LNCaP clone FGC (cell line): ENCODE results near the gene GTF3C5.
"Not testable (repeated sequence)": the region's sequence is repeated elsewhere in the genome, so short reads cannot be mapped to it uniquely, and the experiment has no call there.

Source experiments
- DNase-seq: peaks from one replicate; pipeline ENCODE4 v3.0.0-alpha.2; 2011; ENCODE audit warnings: low read depth
- H3K4me3 ChIP-seq: 2 replicates; pipeline ENCODE4 v1.5.1; 2011; ENCODE audit warnings: mild to moderate bottlenecking, low read depth, low read length, control low read depth
- CTCF ChIP-seq: IDR thresholded peaks from 2 replicates; pipeline ENCODE4 v1.5.1; 2012; ENCODE audit warnings: mild to moderate bottlenecking; ENCODE audit not compliant: control insufficient read depth, insufficient read depth; ENCODE audit errors: extremely low read depth

Gene GTF3C5

DNA sequence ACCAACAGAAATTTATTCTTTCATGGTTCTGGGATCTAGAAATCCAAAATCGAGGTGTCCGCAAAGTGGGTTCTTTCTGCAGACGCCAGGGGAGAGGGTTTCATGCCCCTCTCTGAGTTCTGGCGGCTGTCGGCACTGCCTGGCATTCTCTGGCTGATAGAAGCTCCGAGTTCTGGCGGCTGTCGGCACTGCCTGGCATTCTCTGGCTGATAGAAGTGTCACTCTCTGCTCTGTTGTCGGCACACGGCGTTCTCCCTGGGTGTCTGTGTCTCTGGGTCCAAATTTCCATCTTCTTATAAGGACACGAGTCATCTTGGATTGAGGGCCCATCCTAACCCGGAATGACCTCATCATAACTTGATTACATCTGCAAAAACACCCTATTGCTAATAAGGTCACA lies 44.7 kb upstream of the GTF3C5 start:
- DNase-seq, result no peak
- TF ChIP-seq CTCF, result no peak
- H3K4me3 ChIP-seq, result no peak overlapping the region

DNA sequence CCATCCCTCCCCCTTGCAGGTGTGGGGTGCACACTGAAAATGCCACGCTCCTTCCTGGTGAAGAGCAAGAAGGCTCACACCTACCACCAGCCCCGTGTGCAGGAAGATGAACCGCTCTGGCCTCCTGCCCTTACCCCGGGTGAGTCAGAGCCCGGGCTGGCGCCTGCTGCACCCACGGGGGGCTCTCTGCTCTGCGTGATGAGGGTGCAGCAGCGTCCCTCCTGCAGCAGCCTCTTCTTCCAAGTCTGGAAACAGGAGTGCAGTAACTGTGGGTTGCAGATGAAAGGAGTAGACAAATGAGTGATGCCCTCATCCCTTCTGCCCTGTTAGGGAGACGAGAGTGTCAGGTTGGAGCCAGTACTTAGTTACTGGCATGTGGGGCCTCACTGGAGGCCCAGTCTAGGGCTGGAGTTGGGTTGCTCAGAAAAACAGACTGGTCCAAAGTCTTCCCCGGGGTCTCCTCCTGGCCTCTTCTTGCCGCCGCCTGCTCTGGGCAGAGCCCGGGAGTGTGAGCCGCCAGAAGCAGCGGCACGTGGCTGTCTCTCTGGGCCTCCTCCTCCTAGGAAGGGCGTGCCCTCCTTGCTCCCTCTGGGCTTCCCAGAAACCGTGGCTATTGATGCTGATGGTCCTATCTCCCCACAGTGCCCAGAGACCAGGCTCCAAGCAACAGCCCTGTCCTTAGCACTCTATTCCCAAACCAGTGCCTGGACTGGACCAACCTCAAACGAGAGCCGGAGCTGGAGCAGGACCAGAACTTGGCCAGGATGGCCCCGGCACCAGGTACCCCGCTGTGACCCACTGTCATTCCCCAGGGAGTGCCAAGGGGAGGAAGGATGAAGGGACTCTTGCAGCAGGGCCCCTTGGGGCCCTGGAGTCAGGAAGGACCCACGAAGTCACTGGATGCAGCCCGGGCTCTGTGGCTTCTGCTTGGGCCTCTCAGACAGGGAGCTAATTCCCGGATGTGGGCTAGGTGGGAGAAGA lies 43.9 kb upstream of the GTF3C5 start:
- no peak overlapping the region for H3K4me3 ChIP-seq
- no peak for DNase-seq
- TF ChIP-seq CTCF, result no peak

DNA sequence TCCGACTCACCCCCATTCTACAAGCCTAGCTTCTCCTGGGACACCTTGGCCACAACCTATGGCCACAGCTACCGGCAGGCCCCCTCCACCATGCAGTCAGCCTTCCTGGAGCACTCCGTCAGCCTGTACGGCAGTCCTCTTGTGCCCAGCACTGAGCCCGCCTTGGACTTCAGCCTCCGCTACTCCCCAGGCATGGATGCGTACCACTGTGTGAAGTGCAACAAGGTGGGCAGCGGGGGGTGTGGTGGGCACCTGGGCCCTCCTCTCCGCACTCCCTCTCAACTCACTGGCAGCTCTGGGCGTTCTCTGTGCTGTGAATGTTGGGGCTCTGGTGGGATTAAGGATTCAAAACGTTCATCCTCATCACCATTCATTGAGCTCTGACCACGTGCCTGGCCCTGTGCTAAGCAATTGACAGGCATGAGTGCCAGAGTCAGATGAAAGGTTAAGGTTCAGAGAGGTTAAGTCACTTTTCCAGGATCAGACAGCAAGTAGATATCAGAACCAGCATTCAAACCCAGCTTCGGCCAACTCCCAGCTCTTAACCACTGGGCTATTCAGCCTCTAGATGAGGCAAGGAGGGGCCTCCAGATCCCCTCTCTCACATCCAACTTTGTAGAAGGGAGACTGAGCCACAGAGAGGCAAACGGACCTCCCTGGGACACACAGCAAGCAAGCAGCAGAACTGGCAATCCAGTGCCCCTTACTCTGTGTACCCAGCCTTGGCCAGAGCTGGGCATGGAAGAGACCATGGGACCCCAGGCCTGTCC lies 42.4 kb upstream of the GTF3C5 start:
- no peak for DNase-seq
- no peak for TF ChIP-seq CTCF
- no peak overlapping the region for H3K4me3 ChIP-seq

DNA sequence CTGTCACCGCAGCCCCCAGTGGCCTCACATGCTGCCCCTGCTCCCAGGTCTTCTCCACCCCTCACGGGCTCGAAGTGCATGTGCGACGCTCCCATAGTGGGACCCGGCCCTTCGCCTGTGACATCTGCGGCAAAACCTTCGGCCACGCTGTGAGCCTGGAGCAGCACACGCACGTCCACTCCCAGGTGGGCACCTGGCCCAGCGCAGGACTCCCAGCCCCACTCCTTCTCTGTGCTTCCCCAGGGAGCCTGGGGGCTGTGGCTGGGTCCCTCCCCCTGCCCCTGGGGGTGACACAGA lies 41.8 kb upstream of the GTF3C5 start:
- TF ChIP-seq CTCF, result no peak
- no peak overlapping the region for H3K4me3 ChIP-seq
- DNase-seq, result no peak

- no peak for DNase-seq
- no peak overlapping the region for H3K4me3 ChIP-seq
- no peak for TF ChIP-seq CTCF
Observed at GRCh38 chr9:132989414-132989996, 41.3 kb upstream of the GTF3C5 start.

DNA sequence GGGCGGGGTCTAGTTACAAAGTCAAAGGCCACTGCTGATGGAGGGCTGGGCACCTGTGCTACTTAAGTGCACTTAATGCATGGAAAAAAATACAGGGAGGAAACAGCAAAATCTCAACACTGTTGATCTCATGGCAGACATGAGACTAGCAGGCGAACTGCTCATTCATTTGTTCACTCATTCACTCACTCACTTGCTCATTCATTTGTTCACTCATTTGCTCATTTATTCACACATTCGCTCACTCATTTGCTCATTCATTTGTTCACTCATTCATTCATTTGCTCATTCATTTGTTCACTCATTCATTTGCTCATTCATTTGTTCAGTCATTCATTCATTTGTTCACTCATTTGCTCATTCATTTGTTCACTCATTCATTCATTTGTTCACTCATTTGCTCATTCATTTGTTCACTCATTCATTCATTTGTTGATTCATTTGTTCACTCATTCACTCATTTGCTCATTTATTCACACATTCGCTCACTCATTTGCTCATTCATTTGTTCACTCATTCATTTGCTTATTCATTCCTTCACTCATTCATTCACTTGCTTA lies 40.7 kb upstream of the GTF3C5 start:
- DNase-seq, H3K4me3 ChIP-seq: not testable (repeated sequence)

DNA sequence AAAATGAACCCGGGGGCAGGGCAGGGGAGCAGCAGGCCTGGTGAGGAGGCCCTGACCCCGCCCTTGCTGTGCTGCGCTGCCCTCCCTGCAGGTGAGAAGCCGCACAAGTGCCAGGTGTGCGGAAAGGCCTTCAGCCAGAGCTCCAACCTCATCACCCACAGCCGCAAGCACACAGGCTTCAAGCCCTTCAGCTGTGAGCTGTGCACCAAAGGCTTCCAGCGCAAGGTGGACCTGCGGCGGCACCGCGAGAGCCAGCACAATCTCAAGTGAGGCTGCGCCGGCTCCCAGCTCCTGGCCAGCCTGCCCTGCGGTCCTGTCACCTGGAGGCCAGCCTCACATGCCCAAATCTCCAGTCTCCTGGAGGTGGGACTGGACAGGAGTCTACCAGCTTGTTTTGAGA lies 40.0 kb upstream of the GTF3C5 start:
- H3K4me3 ChIP-seq, result no peak overlapping the region
- DNase-seq, result no peak
- TF ChIP-seq CTCF, result no peak
